NCI-H82 (cell line): ENCODE results near the gene PKM.

Source experiments
- DNase-seq: peaks from one replicate; lab custom pipeline; 2025; lab: John Stamatoyannopoulos, UW

PKM gene

DNA sequence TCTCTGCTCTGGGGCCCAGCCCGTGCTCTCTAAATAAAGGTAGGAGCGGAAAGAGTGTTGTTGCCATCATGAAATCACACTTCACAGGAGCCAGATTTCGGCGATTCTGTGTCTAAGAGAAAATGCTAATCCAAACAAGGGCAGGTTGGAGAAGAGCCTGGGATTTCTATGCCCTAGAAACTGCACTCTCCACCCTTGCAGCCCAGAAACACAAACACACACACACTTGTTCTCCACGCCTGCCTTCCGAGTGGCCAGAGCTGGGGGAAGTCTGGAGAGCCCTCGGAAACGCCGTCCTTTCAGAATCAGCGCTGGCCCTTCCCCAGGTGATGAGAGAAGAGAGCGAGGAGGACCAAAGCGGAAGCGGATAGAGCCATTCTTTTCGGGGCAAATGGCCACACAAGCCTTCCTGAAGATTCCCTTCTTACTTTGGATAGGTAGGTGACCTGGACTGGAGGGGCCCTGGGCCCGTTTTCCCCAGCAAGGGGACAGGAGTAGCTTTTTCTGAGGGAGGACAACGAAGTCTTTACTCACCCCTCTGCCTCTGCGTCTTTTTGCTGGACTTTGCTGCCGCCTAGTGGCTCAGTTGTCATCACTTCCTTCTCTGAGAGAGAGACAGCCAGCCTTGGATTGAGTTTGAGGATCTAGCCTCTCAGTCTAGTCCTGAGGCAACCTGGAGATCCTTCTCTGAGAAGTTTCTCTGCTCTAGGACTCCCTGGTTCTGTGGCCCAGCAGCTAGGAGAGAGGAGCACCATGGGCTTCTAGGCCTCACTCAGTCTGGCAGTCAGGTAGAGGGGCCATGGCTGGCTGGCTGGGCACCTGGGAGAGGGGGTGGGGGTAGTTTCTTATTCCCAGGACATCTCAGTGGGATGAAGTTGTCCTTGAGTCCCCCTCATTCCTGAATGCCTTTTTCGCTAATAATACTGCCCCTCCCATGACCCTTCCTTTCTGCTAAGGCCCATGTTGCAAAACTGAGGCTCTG, 75.1 kb downstream of the PKM start:
- peak; percentile 91 for DNase-seq

DNA sequence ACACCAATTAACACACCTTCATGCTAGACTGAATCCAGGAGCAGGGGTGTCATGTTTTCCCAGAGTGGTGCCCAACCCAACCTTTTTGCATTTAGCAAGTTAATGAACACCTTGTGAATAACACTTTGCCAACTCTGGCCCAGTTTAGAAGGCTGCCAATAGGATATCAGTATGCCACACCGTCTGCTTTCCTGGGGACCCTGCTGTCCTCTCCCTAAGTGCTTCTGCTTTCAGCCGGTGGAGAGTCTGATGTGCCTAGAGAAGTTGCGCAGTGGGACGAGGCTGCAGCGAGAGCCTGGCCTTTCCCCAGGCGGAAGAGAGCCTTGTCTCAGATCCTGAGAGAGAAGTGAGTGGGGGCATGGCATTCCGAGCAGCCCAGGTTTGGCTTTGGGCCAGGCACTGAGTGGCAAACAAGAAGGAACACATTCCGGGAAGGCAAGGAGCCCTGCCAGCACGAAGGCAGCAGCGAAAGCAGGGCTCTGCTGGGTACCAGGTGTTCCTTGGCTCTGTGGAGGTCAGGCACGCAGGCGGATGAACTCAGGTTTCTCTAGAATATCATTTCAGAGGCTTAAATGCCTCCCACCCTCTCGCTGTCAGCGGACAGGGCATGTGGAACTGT, 75.9 kb downstream of the PKM start:
- DNase-seq, result no peak

DNA sequence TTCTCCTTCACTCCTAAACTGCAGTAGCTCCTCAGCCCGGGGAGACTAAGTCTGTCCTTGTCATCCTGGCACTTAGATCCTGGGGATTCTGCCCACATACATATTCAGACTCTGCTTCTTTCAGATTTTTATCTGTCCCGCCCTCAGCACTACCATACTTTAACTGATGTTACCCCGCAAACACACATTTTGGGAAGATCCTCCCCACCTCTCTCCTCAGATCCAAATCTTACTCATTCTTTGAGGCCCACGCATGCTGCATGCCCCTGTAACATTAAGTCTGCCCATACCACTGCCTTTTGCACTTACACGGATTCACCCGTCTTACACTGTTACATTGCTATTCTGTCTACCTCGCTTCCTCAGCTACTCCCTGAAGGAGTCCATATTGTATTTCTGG, 76.7 kb downstream of the PKM start:
- DNase-seq, result no peak

DNA sequence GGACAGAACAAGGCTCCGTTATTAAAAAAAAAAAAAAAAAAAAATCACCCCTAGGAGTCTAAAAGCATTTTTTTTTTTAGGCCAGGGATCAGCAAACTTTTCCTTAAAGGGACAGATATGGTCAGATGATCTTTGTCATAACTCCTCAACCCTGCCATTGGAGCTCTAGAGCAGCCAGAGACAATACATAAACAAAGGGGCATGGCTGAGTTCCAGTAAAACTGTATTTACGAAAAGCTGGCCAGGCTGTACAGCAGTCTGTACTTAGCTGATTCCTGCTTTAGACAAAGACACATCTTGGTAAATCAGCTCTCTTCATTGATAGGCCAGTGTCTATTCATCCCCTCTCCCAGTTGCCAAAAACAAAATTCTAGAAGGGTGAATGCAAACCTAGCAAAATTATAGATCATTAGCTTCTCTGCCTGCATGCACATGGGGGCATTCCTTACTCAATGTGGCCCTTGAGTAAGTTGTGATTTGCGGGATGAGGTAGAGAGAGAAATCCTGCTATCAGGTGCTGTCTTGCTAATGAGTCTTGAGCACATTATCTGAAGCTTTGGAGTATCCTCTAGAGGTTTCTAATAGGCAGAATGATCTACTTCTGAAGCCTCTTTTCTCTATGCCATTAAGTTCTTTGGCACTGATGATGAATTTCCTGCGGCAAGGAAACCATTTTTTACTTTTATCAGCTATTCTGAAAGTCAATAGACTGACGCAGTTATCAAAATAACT, 77.6 kb downstream of the PKM start:
- DNase-seq, result peak; percentile 61
